ENCODE data around the gene RPS16.

Gene RPS16

DNA sequence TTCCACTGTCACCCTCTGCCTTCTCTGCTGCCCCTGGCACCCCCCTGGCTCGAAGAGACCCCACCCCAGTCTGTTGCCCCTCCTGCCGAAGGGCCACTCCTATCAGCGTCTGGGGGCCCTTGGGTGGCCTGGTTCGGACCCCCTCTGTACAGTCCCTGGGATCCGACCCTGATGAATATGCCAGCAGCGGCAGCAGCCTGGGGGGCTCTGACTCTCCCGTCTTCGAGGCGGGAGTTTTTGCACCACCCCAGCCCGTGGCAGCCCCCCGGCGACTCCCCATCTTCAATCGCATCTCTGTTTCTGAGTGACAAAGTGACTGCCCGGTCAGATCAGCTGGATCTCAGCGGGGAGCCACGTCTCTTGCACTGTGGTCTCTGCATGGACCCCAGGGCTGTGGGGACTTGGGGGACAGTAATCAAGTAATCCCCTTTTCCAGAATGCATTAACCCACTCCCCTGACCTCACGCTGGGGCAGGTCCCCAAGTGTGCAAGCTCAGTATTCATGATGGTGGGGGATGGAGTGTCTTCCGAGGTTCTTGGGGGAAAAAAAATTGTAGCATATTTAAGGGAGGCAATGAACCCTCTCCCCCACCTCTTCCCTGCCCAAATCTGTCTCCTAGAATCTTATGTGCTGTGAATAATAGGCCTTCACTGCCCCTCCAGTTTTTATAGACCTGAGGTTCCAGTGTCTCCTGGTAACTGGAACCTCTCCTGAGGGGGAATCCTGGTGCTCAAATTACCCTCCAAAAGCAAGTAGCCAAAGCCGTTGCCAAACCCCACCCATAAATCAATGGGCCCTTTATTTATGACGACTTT, 27.1 kb downstream of the RPS16 start:
- DNase-seq, result peak in 1 of 56 donors; percentile 41

DNA sequence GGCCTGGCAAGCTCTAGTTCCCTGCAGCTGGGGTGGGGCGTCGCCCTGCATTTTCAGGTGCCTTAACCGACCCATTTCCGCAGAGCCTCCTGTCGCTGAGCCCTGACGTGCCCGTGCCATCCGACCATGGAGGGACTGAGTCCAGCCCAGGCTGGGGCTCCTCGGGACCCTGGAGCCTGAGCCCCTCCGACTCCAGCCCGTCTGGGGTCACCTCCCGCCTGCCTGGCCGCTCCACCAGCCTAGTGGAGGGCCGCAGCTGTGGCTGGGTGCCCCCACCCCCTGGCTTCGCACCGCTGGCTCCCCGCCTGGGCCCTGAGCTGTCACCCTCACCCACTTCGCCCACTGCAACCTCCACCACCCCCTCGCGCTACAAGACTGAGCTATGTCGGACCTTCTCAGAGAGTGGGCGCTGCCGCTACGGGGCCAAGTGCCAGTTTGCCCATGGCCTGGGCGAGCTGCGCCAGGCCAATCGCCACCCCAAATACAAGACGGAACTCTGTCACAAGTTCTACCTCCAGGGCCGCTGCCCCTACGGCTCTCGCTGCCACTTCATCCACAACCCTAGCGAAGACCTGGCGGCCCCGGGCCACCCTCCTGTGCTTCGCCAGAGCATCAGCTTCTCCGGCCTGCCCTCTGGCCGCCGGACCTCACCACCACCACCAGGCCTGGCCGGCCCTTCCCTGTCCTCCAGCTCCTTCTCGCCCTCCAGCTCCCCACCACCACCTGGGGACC, 27.9 kb downstream of the RPS16 start:
- peak in 4 of 56 donors; percentile 8 to 52 (median 27) for DNase-seq

DNA sequence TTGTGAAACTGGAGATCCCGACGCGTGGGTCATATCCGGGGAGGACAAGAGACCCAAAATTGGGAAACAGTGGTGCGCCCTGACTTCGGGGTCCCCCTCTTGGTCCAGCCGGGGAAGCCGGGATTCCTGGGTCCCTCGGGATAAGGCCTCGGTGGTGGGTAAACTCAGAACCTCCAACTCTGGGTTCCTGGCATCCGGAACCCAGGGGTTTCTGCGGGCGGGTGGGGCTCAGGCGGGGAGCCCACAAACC, 28.4 kb downstream of the RPS16 start:
- peak in 1 of 56 donors; percentile 47 for DNase-seq

DNA sequence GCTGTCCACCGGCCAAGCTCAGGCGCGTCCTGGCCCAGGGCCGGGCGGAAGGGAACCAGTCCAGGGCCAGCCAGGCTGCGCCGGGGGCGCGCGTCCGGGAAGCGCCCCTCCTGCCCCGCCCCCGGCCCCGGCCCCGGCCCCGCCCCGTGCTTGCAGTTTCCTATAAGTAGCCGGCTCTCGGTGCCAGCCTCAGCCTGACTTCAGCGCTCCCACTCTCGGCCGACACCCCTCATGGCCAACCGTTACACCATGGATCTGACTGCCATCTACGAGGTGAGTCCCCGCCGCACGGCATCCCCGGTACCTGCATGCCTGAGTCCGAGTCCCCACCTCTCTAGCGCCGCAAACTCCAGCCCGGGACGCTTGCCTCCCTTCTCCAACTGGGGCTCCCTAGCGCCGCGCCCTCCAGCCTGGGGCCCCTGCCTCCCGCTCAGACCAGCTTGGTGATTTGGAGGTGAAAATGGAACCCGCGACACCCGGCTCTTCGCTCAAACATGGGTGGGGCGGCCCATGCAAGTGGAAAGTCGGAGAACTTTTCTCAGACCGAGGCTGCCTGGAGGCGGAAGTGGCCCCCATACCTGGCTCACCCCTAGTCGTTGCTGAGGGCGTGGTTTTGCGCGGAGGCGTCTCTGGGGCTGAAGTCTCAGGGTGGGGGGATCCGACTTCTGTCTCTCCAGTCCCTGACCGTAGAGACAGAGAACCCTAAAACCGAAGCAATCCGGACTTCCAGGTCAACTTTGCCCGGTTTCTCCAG, 28.9 kb downstream of the RPS16 start, which contains the start of gene ZFP36:
Gene ZFP36 (plus strand): TSS at position 192 of the 754 bp plus-strand sequence. CDS start 58 bp downstream, at position 250.
- peak in 52 of 56 donors; percentile 27 to 91 (median 70) for DNase-seq

DNA sequence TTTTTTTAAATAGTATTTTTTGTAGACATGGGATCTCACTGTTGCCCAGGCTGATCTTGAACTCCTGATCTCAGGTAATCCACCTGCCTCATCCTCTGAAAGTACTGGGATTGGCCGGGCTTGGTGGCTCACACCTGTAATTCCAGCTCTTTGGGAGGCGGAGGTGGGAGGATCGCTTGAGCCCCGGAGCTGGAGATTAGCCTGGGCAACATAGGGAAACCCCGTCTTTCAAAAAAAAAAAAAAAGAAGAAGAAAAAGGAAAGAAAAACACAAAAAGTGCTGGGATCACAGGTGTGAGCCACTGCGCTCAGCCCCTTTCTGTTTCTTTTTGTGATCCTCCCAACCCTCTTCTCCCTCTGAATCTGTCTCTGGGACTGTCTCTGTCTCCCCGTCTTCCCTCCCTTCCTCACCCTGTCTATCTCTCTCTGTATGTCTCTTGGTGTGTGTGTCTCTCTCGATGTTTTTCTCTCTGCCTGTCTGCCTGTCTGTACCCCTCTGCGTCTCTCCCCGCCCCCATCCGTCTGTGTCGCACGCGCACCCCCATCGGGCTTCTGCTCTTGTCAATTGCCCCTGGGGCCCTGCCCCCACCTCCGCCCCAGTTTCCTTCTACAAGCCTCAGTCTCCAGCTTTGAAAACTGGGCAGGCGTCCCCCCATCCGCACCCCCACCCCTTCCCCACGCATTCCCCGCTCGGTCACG, 29.6 kb downstream of the RPS16 start:
- peak in 9 of 56 donors; percentile 71 to 80 (median 77) for DNase-seq

DNA sequence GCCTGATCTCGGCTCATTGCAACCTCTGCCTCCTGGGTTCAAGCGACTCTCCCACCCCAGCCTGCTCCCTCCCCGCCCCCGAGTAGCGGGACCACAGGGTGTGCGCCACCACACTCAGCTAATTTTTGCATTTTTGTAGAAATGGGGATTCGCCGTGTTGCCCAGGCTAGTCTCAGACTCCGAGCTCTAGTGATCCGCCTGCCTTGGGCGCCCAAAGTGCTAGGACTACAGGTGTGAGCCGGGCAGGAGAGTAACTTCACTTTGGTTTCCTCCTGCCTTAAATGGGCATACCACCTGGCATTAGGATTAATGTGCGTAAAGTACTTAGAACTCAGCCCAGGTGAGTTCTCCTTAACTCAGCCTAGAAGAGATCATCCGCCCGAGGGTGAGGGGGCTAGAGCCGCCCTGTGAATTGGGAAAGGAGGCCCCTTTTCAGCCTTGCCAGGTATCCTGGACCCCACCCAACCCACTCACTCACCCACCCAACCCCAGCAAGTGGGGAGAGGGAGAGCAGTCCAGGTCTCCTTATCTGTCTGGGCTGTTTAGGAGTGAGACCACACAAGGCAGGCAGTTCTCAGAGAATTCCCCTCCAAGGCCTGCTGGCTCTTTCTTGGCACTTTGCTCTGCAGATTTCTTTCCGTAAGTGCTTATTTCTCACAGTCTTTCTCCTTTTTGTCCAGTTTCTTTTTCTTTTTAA, 30.3 kb downstream of the RPS16 start:
- no peak for DNase-seq

DNA sequence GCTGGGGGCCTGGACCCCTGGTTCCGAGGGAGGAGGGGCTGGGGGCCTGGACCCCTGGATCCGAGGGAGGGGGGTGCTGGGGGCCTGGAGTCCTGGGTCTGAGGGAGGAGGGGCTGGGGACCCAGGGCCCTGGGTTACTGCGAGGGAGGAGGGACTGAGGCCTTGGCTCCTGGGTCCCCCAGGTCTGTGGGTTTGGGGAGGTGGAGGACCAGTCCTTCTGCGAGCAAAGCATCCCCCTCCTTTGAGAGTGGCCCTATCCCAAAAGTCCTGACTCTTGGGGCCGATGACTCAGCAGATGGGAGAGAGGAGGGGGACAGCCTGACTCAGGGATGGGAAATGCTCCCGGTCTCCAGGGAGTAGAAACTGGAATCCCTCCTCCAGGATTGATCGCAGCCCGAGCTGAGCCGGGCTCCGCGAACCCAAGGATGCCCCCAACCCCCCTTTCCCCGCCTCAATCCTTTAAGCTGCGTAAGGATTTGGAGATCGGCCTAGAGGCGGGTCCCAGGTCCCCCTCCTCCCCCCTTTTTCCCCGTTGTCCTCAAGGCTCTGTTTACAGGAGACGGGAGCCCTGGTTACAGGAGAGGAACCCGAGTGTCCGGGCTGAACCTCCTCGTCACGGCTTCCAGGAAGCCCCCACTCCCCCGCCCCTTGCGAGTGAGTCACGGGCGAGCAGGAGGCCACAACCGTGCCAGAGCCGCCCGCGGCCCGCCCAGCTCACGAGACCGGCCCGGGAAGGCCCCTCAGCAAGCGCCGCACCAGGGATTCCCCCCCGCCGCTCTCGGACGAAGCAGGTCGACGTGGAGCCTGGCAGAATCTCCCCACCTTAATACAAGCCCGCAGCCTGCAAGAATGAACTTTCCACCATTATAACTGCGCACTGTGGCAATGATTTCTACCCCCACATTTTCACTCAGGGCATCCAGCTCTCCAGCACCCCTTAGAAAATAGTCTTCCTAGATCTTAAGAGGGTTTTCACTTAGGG, 32.1 kb downstream of the RPS16 start:
- DNase-seq, result peak in 51 of 56 donors; percentile 24 to 95 (median 64)

DNA sequence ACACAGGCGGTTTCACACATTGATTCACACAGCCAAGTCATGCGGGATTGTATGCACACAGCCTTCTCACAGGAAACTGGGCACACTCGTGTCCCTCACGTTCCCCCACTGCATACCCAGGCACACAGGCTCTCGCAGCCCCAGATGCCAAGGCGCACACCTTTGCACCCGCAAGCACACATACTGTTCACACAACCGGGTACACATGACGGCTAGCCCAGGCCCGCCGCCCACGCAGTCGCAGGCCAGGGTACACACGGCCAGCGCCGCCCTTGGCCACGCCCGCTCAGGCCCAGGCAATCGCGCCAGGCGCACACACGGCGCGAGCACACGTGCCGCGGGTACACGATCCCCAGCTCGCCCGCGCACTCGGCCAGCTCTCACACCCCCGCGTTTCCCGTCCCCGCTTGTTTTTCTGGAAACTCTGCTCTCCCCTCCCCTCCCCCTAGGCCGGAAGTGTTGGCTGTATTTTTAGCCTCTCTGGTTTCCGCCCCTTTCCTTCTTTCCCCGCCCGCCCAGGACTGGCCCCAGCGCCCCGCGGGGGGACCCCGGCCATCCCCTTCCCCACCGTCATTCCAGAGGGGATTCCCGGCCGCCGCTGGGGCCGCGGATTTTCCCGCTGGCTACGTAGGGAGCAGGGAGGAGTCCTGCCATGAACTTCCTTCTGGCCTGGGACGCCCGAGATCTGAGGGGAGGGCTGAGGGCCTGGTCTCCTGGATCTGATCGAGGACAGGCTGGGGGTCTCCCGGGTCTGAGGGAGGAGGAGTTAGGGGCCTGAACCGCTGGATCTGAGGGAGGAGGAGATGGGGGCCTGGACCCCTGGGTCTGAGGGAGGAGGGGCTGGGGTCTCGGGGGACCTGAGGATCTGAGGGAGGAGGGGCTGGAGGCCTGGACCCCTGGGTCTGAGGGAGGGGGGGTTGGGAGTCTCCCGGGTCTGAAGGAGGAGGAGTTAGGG, 33.1 kb downstream of the RPS16 start:
- DNase-seq, result peak in 50 of 56 donors; percentile 22 to 90 (median 56)

DNA sequence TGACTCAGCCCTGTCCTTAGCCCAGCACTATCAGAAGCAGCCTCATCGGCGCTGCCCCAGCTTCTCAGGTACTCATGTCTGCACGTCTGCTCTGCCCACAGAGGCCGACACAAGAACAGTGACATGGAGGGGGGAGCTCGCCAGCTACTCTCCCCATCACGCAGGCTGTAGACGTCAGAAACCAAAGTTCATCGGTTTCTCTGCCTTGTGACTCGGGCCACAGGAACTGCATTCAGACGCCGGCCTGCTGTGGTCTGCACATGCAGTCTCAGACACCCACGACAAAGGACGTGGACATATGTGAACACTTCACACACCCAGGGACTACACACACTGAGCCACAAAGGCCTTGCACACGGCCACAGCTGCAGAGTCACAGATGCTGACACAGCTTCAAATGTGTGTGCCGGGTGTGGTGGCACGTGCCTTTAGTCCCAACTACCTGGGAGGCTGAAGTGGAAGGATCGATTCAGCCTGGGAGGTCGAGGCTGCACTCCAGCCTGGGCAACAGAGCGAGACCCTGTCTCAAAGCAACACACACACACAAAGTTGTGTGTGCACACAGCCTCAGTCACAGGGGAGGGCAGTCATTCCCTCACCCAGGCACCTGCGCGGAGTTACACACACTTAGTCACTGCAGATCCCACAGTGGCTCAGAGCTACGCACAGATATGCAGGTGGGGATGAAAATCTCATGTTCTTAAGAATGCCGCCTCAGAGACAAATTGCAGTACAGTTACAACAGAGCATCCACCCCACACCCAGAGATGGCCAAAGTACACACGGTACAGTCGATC, 34.0 kb downstream of the RPS16 start:
- DNase-seq, result peak in 21 of 56 donors; percentile 19 to 69 (median 36)

DNA sequence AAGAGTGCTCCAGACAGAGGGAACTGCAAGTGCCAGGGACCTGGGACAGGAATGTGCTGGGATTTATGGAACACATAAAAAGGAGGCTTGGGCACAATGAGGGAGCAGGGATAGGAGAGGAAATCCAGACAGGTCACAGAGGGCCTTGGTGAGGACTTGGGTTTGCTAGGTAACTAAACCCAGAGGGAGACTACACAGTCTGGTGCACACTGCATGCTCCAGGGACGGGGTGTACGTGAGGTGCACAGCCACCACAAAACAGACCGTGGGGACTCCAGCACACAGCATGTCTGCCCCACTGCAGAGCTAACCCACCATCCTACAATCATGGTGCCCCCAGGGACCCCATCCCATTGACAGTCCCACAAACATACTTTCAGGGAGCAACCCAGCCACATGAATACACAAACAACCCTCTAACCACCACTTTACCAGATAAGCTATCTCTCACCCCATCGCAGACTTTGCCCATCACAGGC, 34.6 kb downstream of the RPS16 start:
- DNase-seq, result no peak

DNA sequence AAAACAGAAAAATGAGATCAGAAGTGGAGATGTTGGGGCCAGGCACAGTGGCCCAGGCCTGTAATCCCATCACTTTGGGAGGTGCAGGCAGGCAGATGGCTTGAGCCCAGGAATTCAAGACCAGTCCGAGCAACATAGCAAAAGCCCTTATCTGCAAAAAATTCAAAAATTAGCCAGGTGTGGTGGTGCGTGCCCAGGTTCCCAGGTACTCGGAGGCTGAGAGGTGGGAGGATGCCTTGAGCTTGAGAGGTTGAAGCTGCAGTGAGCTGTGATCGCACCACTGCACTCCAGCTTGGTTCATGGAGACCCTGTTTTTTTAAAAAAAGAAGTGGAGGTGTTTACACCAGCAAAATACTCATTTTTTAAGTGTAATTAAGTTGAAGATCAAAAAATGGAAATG, 35.7 kb downstream of the RPS16 start:
- DNase-seq, result no peak

DNA sequence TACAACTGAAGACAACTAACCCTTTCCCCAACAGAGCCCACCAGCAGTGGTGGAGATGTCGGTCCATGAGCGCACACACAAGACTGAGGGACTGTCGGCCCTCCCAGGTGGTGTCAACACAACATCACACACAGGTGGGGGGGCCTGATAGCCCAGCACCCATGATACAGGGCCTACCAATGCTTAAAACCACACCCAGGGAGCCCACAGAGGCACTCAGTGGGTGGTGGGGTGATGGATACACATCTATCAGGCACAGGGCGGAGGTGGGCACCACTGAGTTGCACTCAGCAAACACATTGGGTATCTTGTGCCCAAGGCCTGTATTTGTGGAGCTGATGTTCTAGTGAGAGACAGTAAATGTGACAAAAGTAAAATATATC, 36.1 kb downstream of the RPS16 start:
- no peak for DNase-seq

DNA sequence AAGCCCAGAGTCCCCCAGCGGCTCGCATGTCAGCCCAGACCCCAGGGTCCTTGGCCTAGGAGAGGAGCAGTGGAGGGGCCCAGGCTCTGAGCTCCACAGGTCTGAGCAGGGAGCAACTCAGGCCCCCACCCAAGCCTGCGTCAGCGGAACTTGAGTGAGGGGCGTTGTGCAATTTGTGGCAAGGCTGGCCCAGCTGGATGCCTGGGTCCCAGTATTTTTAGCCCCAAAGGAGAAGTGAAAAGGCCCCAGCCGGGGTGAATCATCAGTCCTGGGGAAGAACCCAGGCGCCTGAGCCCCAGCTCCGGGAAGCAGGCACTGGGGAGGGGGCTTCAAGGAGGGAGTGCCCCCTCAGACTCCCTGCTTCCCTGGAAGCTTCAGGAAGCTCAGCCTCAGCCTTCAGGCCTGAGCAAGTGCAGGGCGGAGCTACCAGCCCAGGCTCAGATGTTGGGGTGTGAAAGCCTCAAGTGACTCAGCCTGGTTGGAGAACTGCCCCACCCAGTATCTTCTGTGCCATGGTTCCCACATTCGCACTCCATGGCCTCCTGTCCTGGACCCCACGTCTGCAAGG, 37.4 kb downstream of the RPS16 start:
- peak in 19 of 56 donors; percentile 7 to 46 (median 24) for DNase-seq

DNA sequence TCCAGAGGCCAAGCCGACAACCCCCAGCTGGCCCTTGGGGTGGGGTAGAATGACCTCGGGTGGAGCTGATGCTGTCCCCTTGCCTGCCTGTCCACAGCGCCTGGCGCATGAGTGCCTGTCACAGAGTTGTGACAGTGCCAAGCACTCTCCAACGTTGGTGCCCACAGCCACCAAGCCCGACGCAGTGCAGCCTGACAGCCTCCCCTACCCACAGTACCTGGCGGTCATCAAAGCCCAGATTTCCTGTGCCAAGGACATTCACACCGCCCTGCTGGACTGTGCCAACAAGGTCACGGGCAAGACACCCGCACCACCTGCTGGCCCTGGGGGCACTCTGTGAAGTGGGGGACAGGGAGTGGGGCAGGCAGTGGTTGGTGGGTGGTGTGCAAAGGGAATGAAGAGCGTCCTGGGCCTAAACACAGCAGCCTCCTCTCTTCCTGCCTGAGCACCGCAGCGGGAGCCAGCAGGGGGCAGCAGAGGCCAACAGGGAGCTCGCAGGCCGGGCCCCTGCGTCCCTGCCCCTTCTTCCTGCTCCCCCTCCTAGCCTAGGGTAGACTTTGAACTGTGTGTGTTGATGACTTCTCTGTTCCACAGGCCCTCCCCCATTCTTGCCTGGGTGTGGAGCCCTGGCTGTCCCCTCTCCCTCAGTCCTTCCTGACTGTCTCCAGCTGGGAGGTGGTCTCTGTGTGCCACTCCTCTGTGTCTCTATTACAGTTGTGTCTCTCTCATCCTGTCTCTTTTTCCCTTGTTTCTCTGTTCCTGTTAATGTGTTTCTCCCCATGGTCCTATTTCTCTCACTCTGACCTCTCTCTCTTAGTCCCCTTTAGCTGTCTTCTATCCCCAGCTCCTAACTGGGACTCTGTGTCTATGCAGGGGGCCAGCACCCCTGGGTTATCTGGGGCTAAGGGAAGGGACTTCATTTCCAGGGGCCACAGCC, 38.1 kb downstream of the RPS16 start:
- DNase-seq, result peak in 49 of 56 donors; percentile 25 to 88 (median 64)

DNA sequence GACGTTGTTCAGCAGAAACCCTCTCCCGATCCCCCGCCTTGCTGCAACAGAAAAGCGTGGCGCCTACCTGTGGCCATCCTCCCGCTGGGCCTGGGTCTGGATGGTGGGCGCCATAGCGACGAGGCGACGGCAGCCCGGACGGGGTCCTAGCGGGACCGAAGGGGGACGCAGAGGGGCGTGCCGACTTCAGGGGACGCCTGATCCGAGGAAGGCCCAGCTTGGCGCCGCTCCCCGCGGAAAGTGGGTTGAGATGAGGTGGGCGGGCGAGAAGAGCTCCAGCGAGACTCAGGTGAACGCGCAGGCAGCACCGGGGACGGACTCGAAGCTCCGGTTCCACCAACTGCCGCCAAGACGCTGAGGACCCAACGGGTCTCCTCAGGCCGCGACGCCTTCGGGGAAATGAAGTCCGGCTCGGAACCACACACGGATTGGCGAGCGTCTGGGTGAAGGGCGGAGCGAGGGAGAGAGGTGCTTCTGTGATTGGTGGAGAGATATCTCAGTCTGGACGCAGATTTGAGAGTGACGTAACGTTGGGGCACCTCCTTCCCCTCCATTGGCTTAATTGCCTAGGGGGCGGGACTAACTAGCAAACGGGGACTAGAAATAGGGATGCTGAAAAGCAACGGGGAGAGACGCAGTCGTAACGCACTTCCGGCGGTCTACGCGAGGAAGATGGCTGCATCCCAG, 44.9 kb downstream of the RPS16 start, which contains the start of the genes MED29 and PAF1:
Gene MED29 (plus strand): TSS at position 628 of the 687 bp plus-strand sequence. CDS start 45 bp downstream, at position 673.
Gene PAF1 (minus strand): TSS at position 356 of the 687 bp plus-strand sequence. CDS start 242 bp downstream, at position 114.
- DNase-seq, result peak; percentile 67 to 99 (median 97)

Data from nucleus accumbens (tissue), 56 donors.